NT2/D1 (cell line): Measurements from ENCODE around the gene DCTN1.
A peak's percentile ranks its signal among the peaks of the same experiment; 100 is the strongest.

Source experiments
- DNase-seq: peaks from one replicate; pipeline ENCODE4 v3.0.0-alpha.2; 2011; ENCODE audit warnings: low read depth, low spot score
- H3K27me3 ChIP-seq: 2 replicates; pipeline ENCODE4 v1.6.0; 2011; ENCODE audit warnings: mild to moderate bottlenecking; ENCODE audit not compliant: insufficient read length, insufficient read depth
- H3K36me3 ChIP-seq: 2 replicates; pipeline ENCODE4 v1.6.1; 2011; ENCODE audit warnings: mild to moderate bottlenecking, low read length, mixed read lengths; ENCODE audit not compliant: insufficient read depth, insufficient read length
- H3K4me1 ChIP-seq: 2 replicates; pipeline ENCODE4 v1.5.1; 2011; ENCODE audit not compliant: insufficient read depth, insufficient read length
- H3K4me3 ChIP-seq: 2 replicates; pipeline ENCODE4 v1.5.1; 2011; ENCODE audit warnings: low read depth; ENCODE audit not compliant: insufficient read length
- H3K9ac ChIP-seq: 2 replicates; pipeline ENCODE4 v1.6.0; 2011; ENCODE audit warnings: low read depth; ENCODE audit not compliant: insufficient read length
- H3K9me3 ChIP-seq: 2 replicates; pipeline ENCODE4 v1.5.1; 2011; ENCODE audit warnings: mild to moderate bottlenecking, low read length; ENCODE audit not compliant: insufficient read depth
- SUZ12 ChIP-seq: IDR thresholded peaks from 2 replicates; pipeline ENCODE4 v1.6.1; 2011; ENCODE audit not compliant: insufficient read length, insufficient read depth; ENCODE audit errors: extremely low read depth
- YY1 ChIP-seq: IDR thresholded peaks from 2 replicates; pipeline ENCODE4 v1.6.1; 2011; ENCODE audit not compliant: insufficient read length, insufficient read depth
- ZNF274 ChIP-seq: IDR thresholded peaks from 2 replicates; pipeline ENCODE4 v1.6.1; 2011; ENCODE audit warnings: mild to moderate bottlenecking, low read depth, low read length

The DCTN1 gene

DNA sequence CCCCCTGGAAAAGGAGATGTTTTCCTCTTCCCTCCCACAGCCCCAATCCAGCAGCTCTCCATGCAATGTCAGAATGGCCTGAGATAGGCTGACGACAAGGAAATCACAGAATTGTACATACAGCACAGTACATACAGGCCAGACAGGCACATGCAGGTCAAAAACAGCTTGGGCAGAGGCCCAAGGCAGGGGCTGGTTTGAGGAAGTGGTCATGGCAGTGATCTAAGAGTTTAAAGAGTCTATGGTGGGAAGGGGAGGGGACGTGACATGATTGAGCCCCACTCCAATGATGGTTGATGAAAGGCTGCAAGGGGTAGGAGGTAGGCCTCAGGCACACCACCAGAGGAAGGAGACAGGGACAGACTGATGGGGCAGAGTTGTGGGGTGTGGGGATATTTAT lies 4.3 kb downstream of the DCTN1 start:
- H3K27me3 ChIP-seq = no peaks in the 10 kb centered on the region
- no peak for DNase-seq
- H3K9me3 ChIP-seq = no peaks in the 10 kb centered on the region
- peaks cover 17% of the 10 kb centered on the region for H3K4me1 ChIP-seq
- H3K36me3 ChIP-seq = peaks cover 75% of the 10 kb centered on the region
- no peak for TF ChIP-seq SUZ12
- no peak for TF ChIP-seq ZNF274
- TF ChIP-seq YY1 = no peak
- H3K9ac ChIP-seq = no peak overlapping the region
- H3K4me3 ChIP-seq = no peak overlapping the region

DNA sequence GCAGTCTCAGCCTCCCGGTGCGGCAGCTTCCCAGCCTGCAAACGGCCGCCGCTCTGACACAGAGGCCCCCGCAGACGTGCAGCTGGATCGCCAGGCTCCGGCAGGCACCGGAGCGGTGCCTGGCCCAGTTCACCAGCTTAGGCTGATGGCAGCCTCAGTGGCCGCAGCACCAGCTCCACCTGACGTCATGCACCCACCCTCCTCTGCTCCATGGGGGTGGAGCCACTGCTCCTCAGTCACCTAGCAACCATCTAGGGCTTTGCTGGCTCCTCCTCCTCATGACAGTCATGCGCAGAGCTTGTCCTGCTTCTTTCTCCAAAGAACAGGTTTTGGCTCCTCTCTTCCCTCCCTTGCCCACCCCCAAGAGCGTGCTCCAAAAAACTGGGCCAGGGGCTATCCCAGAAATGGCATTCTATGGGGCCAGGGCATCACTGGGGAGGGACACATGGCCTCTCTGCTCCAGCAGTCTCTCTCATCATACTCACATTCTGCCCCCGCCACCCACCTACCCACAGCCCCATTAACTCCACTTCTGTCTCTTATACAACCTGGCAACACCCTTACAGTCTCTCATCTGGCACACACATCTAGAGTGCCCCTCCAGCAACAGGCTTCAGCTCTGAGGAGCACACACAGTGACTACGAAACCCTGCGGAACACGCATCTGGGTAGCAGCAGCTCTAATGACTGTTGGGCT lies 5.5 kb downstream of the DCTN1 start:
- Histone ChIP-seq H3K9me3 (no peaks in the 10 kb centered on the region), H3K4me1 (peaks cover 14% of the 10 kb centered on the region), H3K4me3 (peak overlapping the region; percentile 31), H3K27me3 (no peaks in the 10 kb centered on the region), H3K9ac (peak overlapping the region; percentile 65), H3K36me3 (peaks cover 87% of the 10 kb centered on the region)
- TF ChIP-seq SUZ12 (no peak), ZNF274 (no peak), YY1 (no peak)
- peak; percentile 36 for DNase-seq

DNA sequence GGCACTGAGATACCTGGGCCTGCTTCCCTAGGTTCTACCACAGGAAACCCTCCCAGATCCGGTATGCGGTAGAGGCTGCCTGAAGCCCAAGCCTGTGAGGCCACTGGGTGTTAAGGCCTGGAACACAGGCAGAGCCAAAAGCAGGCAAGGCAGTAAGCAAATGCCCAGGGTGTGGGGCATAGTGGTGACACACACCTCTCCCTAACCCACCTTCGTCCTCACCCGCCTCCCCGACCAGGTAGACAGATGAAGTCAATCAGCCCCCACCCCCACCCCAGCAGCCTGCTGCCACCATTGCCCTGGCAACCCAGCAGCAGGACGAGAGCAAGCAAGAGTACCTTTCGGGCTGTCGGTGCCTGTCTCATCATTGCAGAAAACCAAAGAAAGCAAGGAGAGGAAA lies 6.1 kb downstream of the DCTN1 start:
- TF ChIP-seq ZNF274 = no peak
- TF ChIP-seq SUZ12 = no peak
- TF ChIP-seq YY1 = no peak
- peaks cover 90% of the 10 kb centered on the region for H3K36me3 ChIP-seq
- no peaks in the 10 kb centered on the region for H3K9me3 ChIP-seq
- no peaks in the 10 kb centered on the region for H3K27me3 ChIP-seq
- DNase-seq = no peak
- peak overlapping the region; percentile 65 for H3K9ac ChIP-seq
- peaks cover 12% of the 10 kb centered on the region for H3K4me1 ChIP-seq
- H3K4me3 ChIP-seq = peak overlapping the region; percentile 31

DNA sequence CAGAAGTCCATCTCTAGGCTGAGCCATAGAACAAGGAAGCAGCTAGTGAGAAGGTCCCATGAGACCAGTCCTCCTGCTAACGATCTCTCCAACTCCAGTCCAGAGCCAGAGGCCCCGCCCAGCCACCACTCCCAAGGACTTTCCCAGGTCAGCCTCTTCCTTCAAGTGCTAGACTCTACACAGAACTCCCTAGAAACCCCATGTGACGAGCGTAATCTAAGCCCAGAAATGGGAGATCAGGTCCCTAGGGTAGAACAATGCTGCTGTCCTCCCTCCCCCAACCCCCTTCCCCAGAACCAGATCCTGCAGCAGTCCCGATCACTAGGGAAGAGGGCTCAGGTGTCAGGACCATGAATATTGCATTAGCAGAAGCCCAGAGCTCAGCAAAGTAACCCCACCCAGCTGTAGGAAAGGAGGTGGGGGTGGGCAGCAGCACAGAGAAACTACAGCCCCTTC lies 6.9 kb downstream of the DCTN1 start:
- TF ChIP-seq YY1 = no peak
- TF ChIP-seq ZNF274 = no peak
- TF ChIP-seq SUZ12 = no peak
- Histone ChIP-seq H3K4me1 (peaks cover 9% of the 10 kb centered on the region), H3K27me3 (no peaks in the 10 kb centered on the region), H3K9ac (no peak overlapping the region), H3K4me3 (no peak overlapping the region), H3K9me3 (no peaks in the 10 kb centered on the region), H3K36me3 (peaks cover 90% of the 10 kb centered on the region)
- DNase-seq = peak; percentile 36

DNA sequence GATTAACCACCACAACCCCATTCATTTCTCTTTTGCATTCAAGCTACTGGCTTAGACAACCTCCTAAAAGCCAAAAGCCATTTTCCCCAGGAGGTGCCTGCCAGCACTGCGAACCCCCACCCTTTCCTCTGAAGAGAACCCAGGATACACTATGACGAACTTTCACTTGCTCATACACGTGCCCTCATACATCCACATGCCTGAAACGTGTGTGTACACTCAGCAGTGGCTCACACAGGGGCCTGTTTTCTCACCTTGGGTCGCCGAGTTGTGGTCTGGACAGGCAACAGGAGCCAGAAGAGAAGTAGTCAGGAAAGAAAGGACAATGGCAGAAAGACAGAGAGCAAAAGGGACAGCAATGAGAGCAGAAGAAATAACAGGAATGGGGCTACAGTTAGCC lies 7.4 kb downstream of the DCTN1 start:
- H3K27me3 ChIP-seq = no peaks in the 10 kb centered on the region
- H3K9me3 ChIP-seq = no peaks in the 10 kb centered on the region
- H3K4me3 ChIP-seq = no peak overlapping the region
- H3K9ac ChIP-seq = no peak overlapping the region
- peaks cover 90% of the 10 kb centered on the region for H3K36me3 ChIP-seq
- peaks cover 9% of the 10 kb centered on the region for H3K4me1 ChIP-seq
- DNase-seq = no peak
- TF ChIP-seq ZNF274 (no peak), YY1 (no peak), SUZ12 (no peak)

DNA sequence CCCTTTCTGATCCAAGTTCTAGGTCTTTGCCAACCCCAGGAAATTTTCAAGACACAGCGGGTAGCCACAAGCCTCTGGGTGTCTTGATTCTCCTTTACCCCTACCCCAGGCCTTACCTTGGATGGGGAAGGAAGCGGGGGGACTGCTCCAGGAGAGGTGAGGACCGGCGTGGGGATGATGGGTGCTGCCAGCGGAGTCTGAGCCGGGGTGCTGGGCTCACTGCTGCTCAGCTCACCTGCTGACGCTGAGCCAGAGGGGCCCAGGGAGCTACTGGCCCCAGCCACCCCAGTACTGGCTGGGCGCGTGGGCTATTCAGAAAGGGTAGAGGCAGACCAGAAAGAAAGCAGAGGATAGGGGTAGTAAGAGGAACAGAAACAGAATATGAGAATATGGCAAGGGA lies 8.7 kb downstream of the DCTN1 start:
- DNase-seq = no peak
- H3K9ac ChIP-seq = no peak overlapping the region
- H3K36me3 ChIP-seq = peaks cover 90% of the 10 kb centered on the region
- TF ChIP-seq ZNF274 = no peak
- TF ChIP-seq YY1 = no peak
- TF ChIP-seq SUZ12 = no peak
- peaks cover 9% of the 10 kb centered on the region for H3K4me1 ChIP-seq
- no peaks in the 10 kb centered on the region for H3K9me3 ChIP-seq
- H3K4me3 ChIP-seq = no peak overlapping the region
- no peaks in the 10 kb centered on the region for H3K27me3 ChIP-seq

DNA sequence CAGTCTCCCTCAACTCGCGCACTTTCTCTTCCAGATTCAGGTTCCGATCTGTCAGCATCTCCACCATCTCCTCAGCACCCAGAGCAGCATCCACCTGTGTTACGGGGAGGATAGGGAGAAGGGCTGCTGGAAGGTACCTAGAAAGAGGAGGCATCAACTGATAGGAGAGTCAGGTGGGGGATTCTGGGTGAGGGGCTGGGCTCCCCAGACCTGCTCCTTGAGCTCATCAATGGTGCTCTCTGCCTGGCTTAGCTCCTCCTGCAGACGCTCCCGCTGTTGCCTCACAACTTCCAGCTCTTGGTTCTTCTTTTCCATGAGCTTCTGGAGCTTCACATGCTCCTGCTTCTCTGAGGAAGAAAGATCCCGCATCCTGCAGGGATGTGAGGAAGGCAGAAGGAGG lies 10.1 kb downstream of the DCTN1 start:
- no peaks in the 10 kb centered on the region for H3K9me3 ChIP-seq
- no peak for TF ChIP-seq ZNF274
- no peak for TF ChIP-seq SUZ12
- TF ChIP-seq YY1 = no peak
- DNase-seq = no peak
- no peak overlapping the region for H3K9ac ChIP-seq
- peaks cover 13% of the 10 kb centered on the region for H3K4me1 ChIP-seq
- H3K4me3 ChIP-seq = no peak overlapping the region
- H3K36me3 ChIP-seq = peaks cover 90% of the 10 kb centered on the region
- no peaks in the 10 kb centered on the region for H3K27me3 ChIP-seq

DNA sequence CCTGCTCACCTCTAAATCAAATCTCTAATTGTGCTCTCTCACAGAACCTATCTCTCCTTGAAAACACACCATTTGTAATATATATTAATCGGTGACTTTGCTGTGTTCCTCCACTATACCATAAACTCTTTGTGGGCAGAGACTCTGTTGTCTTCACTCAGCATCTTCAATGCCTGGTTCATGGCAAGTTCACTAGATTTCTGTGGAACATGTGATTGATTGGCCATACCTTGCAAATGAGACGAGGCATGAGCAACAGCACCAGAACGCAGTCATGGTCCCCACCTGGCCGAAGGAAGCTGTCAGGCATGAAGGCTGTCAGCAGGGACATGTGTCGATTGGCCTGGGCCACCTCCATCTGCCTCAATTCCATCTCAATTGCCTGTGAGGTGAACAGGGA lies 11.6 kb downstream of the DCTN1 start:
- peaks cover 96% of the 10 kb centered on the region for H3K36me3 ChIP-seq

More for the DNA sequence above, 11.6 kb downstream of the DCTN1 start:
- Histone ChIP-seq H3K9me3 (no peaks in the 10 kb centered on the region), H3K27me3 (no peaks in the 10 kb centered on the region), H3K4me3 (no peak overlapping the region), H3K4me1 (peaks cover 9% of the 10 kb centered on the region), H3K9ac (no peak overlapping the region)
- DNase-seq = no peak
- TF ChIP-seq ZNF274 (no peak), SUZ12 (no peak), YY1 (no peak)
